Ishikawa (cell line): Measurements from ENCODE around the gene ATXN10.

Experiments used
- CEBPB ChIP-seq: IDR thresholded peaks from 2 replicates; pipeline ENCODE4 v1.6.1; 2012
- CREB1 ChIP-seq: IDR thresholded peaks from 2 replicates; pipeline ENCODE4 v1.6.1; 2012; ENCODE audit warnings: low read depth
- EGR1 ChIP-seq: IDR thresholded peaks from 2 replicates; pipeline ENCODE4 v1.6.1; 2012
- EP300 ChIP-seq: IDR thresholded peaks from 2 replicates; pipeline ENCODE4 v1.6.1; 2012; ENCODE audit warnings: borderline replicate concordance
- FOXM1 ChIP-seq: IDR thresholded peaks from 2 replicates; pipeline ENCODE4 v1.6.1; 2012; ENCODE audit warnings: low read depth, borderline replicate concordance
- NFIC ChIP-seq: IDR thresholded peaks from 2 replicates; pipeline ENCODE4 v1.6.1; 2012
- RAD21 ChIP-seq: IDR thresholded peaks from 2 replicates; pipeline ENCODE4 v1.6.1; 2012; ENCODE audit warnings: low read depth
- TAF1 ChIP-seq: IDR thresholded peaks from 2 replicates; pipeline ENCODE4 v1.6.1; 2012; ENCODE audit warnings: low read depth, mild to moderate bottlenecking
- TCF12 ChIP-seq: IDR thresholded peaks from 2 replicates; pipeline ENCODE4 v1.6.1; 2012; ENCODE audit warnings: low read depth
- TEAD4 ChIP-seq: IDR thresholded peaks from 2 replicates; pipeline ENCODE4 v1.6.1; 2012
- YY1 ChIP-seq: IDR thresholded peaks from 2 replicates; pipeline ENCODE4 v1.6.1; 2012; ENCODE audit warnings: low read depth
- ZBTB7A ChIP-seq: IDR thresholded peaks from 2 replicates; pipeline ENCODE4 v1.6.1; 2012; ENCODE audit warnings: low read depth
- TF ChIP-seq, protein P1 (sequence below): IDR thresholded peaks from 2 replicates; pipeline ENCODE4 v1.6.1; 2012
- TF ChIP-seq, protein P2 (sequence below): IDR thresholded peaks from 2 replicates; pipeline ENCODE4 v1.6.1; 2012
- TF ChIP-seq, protein P3 (sequence below): IDR thresholded peaks from 2 replicates; pipeline ENCODE4 v1.6.1; 2012; ENCODE audit warnings: low read depth, mild to moderate bottlenecking

Gene ATXN10

DNA sequence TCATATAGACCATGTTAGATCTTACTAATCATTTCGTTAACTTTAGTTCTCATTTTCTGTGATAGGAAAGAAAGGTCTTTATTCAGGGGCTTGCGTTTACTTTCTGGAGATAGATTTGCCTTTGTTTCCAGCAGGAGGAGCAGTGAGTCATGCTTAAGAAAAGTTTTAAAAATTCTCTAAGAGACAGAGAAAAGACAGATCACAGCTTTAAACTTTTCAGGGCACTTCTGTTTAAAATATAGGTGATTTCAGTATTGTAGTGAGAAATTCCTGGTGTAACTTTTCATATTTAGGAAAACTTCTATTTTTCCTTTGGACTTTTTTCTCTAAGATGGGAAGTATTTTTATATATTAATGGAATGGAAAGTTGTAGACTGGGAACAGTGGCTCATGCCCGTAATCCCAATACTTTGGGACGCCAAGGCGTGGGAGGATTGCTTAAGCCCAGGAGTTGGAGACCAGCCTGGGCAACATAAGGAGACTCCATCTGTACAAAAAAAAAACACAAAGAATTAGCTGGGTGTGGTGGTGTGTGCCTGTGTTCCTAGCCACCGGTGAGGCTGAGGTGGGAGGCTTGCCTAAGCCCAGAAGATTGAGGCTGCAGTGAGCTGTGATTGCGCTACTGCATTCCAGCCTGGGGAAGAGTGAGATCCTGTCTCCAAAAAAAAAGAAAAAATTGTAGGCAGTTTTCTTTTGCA is 60.3 kb downstream of the ATXN10 start:
- TF ChIP-seq, protein P1, sequence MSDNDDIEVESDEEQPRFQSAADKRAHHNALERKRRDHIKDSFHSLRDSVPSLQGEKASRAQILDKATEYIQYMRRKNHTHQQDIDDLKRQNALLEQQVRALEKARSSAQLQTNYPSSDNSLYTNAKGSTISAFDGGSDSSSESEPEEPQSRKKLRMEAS, result no peak
- no peak for TF ChIP-seq NFIC
- TF ChIP-seq RAD21, result peak; percentile 27; the same call in 1 of the 2 replicates
- TF ChIP-seq FOXM1, result no peak
- TF ChIP-seq TAF1, result no peak

- TF ChIP-seq TCF12 (no peak), CREB1 (no peak), RAD21 (no peak), FOXM1 (no peak), TAF1 (no peak)
- TF ChIP-seq, protein P1, result no peak
Observed at GRCh38 chr22:45735273-45735672, 63.6 kb downstream of the ATXN10 start.

DNA sequence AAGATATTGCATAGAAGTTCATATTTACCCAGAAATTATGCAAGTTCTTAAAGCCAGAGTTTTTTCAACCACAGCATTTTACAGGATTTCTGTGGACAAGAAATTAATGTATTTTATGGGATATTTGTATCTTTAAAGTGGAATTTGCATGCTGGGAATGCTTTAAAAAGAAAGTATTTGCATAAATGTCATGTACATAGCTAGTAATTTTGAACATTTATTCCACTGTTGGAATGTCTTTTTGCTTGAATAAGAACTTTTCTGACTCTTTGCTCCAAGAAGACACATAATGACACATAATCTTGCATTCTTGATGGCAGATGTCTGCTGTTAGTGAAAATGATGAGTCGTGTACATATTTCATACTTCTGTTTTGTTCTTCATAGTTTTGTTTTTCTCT is 66.6 kb downstream of the ATXN10 start:
- TF ChIP-seq TAF1, result no peak
- TF ChIP-seq, protein P2, sequence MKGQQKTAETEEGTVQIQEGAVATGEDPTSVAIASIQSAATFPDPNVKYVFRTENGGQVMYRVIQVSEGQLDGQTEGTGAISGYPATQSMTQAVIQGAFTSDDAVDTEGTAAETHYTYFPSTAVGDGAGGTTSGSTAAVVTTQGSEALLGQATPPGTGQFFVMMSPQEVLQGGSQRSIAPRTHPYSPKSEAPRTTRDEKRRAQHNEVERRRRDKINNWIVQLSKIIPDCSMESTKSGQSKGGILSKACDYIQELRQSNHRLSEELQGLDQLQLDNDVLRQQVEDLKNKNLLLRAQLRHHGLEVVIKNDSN, result no peak
- TF ChIP-seq TCF12, result no peak
- TF ChIP-seq ZBTB7A, result no peak
- no peak for TF ChIP-seq CREB1
- no peak for TF ChIP-seq EP300
- no peak for TF ChIP-seq NFIC
- TF ChIP-seq CEBPB, result no peak
- no peak for TF ChIP-seq RAD21
- TF ChIP-seq, protein P1, result no peak
- no peak for TF ChIP-seq FOXM1
- TF ChIP-seq EGR1, result no peak
- TF ChIP-seq YY1, result no peak
- no peak for TF ChIP-seq TEAD4
- TF ChIP-seq, protein P3, sequence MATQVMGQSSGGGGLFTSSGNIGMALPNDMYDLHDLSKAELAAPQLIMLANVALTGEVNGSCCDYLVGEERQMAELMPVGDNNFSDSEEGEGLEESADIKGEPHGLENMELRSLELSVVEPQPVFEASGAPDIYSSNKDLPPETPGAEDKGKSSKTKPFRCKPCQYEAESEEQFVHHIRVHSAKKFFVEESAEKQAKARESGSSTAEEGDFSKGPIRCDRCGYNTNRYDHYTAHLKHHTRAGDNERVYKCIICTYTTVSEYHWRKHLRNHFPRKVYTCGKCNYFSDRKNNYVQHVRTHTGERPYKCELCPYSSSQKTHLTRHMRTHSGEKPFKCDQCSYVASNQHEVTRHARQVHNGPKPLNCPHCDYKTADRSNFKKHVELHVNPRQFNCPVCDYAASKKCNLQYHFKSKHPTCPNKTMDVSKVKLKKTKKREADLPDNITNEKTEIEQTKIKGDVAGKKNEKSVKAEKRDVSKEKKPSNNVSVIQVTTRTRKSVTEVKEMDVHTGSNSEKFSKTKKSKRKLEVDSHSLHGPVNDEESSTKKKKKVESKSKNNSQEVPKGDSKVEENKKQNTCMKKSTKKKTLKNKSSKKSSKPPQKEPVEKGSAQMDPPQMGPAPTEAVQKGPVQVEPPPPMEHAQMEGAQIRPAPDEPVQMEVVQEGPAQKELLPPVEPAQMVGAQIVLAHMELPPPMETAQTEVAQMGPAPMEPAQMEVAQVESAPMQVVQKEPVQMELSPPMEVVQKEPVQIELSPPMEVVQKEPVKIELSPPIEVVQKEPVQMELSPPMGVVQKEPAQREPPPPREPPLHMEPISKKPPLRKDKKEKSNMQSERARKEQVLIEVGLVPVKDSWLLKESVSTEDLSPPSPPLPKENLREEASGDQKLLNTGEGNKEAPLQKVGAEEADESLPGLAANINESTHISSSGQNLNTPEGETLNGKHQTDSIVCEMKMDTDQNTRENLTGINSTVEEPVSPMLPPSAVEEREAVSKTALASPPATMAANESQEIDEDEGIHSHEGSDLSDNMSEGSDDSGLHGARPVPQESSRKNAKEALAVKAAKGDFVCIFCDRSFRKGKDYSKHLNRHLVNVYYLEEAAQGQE, result no peak

DNA sequence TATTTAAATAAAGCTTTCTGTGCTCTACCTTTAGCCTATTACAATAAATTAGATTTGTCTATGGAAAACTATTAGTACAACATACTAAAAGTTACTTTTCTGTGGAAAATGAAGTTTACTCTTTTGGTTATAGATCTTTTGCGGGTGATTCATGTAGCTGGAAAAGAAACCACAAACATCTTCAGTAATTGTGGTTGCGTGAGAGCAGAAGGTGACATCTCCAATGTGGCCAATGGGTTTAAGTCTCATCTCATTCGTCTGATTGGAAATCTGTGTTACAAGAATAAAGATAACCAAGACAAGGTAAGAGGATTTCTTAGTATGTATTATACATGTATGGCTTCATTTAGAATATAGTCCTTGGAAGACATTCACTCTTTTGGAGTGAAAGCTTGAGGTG is 68.6 kb downstream of the ATXN10 start:
- TF ChIP-seq NFIC, result no peak
- TF ChIP-seq, protein P2, result no peak
- no peak for TF ChIP-seq EP300
- TF ChIP-seq RAD21, result no peak
- no peak for TF ChIP-seq FOXM1
- TF ChIP-seq, protein P3, result no peak
- TF ChIP-seq, protein P1, result no peak
- TF ChIP-seq TAF1, result no peak
- no peak for TF ChIP-seq EGR1
- no peak for TF ChIP-seq TEAD4
- no peak for TF ChIP-seq CEBPB
- no peak for TF ChIP-seq ZBTB7A
- no peak for TF ChIP-seq TCF12
- TF ChIP-seq CREB1, result no peak
- no peak for TF ChIP-seq YY1

- TF ChIP-seq NFIC (no peak), TAF1 (no peak), RAD21 (no peak), CEBPB (peak; percentile 95)
Observed at GRCh38 chr22:45742866-45743450, 71.3 kb downstream of the ATXN10 start.
